GM19324 (cell line): ENCODE data around the gene CCDC74B.
"Not testable (repeated sequence)": the region's sequence is repeated elsewhere in the genome, so short reads cannot be mapped to it uniquely, and the experiment has no call there.

Experiments
- ATAC-seq: cut with Tn5 transposase; IDR thresholded peaks from one replicate; pipeline ENCODE4 v1.9.1; 2021; ENCODE audit warnings: mild to moderate bottlenecking, moderate library complexity; ENCODE audit not compliant: unreplicated experiment, low FRiP score

CCDC74B gene

DNA sequence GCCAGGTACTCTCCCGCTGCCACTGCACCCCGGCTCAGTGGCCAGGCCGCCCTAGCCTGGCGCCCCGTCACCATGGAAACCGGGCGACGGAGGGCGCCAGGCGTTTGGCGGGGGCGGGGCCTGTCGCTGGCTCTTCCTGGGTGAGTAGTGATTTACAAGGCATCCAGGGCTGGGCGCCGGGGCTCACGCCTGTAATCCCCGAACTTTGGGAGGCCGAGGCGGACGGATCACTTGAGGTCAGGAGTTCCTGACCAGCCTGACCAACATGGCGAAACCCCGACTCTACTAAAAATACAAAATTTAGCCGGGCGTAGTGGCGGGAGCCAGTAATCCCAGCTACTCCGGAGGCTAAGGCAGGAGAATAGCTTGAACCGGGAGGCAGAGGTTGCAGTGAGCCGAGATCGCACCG, at the start of gene CCDC74B:
TSS of gene CCDC74B (minus strand) at position 107 of the 409 bp plus-strand sequence. CDS start 116 bp downstream, outside the sequence.
- ATAC-seq = peak; percentile 95

DNA sequence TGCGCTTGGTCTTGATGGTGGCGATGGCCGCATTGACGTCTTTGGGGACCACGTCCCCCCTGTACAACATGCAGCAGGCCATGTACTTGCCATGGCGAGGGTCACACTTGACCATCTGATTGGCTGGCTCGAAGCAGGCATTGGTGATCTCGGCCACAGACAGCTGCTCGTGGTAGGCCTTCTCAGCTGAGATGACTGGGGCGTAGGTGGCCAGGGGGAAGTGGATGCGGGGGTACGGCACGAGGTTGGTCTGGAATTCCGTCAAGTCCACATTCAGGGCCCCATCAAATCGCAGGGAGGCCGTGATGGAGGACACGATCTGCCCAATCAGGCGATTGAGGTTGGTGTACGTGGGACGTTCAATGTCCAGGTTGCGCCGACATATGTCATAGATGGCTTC, 48.9 kb upstream of the CCDC74B start:
- not testable (repeated sequence) for ATAC-seq

DNA sequence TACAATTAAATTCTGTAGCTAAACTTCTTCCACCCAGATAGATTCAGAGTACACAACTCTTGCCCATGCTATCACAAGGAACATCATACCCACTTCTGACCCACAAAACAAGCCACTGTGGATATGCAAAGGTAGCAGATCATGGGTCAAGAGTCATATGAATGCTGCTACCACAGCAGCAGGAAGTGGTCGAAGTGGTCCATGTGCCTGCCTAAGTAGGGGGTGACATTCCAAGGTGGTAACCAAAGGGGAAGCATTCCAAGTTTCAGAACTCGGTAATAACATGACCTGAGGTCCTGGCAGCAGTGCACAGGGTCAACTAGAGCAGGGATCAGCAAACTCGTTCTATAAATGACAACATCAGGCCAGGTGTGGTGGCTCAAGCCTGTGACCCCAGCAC, 47.5 kb upstream of the CCDC74B start:
- ATAC-seq = not testable (repeated sequence)

DNA sequence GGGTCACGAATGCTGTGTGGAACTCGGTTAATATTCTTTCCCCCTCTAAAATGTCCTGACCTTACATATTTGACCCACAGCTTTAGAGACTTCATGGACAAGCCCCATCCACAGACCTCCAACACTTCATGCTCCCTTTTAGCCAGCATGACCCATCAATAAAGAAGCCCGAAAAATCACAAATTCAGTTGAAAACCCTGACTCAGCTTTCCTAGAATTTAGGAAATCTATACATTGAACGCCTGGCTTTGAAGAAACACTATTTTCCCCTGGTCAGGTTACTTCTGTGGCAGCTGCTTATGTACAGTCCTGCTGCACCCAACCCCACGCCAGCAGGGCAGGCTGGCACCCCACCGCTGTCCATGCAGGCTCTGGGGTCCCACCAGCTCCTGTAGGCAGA, 46.4 kb upstream of the CCDC74B start:
- not testable (repeated sequence) for ATAC-seq

DNA sequence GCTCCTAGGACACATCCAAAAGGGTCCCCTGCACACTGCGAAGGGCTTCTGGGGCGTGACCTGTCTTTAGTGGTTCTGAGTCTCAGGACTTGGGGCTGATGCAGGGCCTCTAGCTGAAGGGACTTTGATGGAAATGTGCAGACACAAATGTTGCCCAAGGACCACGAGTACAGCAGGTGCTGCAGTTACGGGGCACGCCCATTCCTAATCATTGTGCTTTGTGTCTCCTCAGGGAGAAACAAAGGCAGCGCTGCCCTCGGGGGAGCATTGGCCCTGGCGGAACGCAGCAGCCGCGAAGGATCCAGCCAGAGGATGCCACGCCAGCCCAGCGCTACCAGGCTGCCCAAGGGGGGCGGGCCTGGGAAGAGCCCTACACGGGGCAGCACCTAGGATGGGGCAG, 45.3 kb upstream of the CCDC74B start:
- ATAC-seq = no peak

DNA sequence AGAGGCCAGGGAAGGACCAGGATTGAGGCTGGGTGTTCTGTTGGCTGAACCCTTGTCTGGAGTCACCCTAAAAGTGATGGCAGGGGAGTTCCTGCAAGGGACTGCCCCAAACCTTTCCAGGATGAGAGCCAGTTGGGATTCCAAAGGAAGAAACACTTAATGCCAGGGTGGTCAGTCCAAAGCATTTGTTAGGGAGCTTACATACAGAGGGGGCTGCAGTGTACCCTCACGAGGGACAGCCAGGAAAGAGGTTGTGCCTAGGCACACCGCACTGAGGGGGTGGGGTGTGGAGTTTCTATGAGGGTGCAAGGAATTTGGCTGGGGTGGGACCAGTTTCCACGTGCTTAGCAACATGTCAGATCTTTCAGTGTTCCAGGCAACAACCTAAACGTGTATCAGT, 44.0 kb upstream of the CCDC74B start:
- ATAC-seq = not testable (repeated sequence)

DNA sequence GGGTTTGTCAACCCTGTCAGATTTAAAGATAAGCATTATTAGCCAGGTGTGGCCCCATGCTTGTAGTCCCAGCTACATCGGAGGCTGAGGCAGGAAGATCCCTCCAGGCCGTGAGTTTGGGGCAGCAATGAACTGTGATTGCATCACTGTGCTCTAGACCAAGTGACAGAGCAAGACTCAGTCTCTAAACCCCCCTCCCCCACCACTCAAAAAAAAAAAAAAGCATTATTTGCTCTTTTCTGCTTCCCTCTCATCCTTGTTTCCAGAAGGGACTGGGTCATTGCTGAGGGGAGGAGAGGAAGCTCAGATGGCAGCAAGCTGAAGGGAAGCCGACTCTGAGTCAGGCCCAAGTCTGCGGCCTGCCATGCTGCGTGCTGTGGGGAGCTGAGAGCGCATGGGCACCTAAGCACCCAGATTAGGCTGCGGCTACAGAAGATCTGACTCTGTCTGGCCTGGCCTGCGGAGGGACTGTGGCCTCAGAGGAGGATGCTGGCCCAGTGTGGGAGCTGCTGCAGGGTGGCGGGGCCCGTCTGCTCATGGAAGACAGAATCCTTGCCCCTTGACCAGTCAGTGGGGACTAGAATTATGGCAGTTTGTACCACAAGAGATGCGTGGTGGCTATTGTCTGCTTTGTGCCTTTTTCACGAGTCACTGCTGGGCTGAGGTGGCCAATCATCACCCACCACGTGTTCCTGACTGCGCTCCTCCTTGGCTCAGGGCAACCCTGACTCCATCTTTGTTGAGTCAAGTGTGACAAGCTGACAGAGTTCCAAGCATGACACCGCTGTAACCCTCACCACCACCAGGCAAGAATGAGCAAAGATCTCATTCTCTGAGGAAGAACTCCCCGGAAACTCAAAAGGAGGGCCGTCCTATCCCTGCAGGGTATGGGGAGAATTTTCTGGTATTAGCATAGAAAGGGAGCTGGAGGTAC, 43.2 kb upstream of the CCDC74B start:
- not testable (repeated sequence) for ATAC-seq

DNA sequence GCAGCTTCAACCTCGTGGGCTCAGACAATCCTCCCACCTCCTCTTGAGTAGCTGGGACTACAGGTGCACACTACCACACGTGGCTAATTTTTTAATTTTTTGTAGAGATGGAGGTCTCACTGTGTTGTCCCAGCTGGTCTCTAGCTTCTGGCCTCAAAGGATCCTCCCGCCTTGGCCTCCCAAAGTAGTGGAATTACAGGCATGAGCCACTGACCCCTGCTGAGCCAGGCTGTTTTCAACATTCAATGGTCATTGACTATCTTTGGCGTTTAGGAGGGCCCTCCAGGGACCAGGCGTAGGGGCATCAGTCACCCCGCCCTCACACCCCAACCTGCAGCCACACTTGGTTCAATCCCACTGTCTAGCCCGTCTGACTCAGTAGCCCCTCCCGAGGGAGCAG, 42.4 kb upstream of the CCDC74B start:
- ATAC-seq = no peak

DNA sequence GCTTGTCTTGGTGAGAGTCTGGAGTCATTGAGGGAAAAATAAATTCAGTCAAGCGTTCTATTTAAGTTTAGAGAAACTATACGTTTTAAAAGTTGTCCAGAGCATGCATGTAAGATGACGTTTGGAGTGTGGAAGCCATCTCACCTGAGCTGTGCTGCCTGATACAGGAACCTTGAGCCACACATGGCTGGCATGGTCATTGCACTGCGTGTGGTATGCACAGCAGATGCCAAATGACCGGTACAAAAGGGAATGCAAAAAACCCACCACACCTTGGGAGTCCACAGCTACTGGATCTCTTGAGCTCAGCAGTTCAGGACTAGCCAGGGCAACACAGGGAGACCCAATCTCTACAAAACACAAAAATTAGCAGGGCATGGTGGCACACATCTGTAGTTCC, 41.5 kb upstream of the CCDC74B start:
- ATAC-seq = no peak

DNA sequence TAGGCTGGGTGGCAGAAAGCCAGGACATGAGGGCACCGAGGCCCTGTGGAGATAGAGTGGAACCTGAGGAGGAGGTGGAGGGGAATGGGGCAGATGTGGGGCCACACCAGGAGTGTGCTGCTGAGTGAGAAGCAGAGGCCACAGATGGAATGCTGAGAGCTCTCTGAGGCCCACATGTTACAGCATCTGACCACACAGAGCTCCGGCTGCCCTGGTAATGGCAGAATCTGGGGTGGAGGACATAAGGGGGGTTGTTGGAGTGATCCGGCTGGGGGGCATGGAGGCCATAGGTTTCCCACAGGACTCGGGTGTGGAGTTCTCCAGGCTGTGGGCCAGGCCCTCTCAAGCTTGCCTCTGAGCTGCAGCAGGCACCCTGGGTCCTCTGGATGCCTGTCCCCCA, 41.0 kb upstream of the CCDC74B start:
- no peak for ATAC-seq

DNA sequence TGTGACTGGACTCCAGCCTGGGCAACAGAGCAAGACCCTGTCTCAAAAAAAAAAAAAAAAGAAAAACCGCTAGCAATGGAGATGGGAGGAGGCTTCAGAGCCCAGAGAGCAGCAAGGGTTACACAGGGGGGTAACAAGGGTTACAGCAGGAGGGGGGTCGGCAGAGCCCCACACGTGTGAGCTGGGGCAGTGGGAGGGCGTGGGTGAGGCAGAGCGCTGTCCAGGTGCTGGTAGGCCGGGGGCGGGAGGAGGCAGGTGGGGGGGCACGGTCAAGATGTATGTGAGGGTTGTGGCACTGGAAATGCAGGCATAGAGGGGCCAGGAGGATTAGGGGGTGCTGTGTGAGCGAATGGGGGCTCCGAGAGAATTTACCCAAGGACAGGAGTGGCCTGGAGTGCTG, 40.5 kb upstream of the CCDC74B start:
- no peak for ATAC-seq

DNA sequence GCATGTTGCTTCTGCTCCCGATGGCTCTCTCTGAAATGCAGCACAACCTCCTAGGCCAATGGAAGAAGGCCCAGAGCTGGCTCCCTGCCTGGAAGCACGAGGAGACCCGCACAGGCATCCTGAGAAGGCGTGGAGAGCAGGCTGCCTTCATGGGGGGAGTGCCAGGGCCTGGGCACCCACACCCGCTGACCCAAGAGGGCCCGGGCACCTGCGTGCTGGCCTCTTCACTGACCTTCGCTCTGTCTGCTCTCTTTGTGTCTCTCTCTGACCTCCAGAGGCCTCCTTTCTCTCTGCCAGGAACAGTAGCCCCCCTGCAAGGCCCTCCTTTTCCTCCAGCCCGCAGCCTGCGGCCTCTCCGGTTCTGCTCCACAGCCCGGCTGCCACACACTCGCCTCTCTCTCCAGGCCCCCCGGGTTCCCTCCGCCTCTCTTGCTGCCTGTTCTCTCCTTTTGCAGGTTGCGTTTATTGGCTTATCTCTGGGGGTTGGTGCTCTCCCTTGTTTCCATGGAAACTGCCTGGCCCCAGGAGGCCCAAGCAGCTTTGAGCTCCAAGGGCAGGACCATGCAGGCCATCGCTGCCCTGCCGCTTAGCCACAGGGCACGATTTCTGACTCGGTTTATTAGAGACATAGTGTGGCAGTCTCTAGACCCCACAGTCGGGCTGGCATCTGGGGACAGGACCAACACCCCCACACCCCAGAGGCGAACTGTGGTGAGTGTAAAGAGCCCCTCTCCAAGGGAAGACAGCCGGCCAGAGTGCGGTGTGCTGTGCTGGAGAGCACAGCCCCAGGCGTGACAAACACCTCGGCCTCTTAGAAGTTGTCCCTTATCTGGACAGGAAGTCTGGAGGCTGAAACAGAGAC, 38.8 kb upstream of the CCDC74B start:
- no peak for ATAC-seq

DNA sequence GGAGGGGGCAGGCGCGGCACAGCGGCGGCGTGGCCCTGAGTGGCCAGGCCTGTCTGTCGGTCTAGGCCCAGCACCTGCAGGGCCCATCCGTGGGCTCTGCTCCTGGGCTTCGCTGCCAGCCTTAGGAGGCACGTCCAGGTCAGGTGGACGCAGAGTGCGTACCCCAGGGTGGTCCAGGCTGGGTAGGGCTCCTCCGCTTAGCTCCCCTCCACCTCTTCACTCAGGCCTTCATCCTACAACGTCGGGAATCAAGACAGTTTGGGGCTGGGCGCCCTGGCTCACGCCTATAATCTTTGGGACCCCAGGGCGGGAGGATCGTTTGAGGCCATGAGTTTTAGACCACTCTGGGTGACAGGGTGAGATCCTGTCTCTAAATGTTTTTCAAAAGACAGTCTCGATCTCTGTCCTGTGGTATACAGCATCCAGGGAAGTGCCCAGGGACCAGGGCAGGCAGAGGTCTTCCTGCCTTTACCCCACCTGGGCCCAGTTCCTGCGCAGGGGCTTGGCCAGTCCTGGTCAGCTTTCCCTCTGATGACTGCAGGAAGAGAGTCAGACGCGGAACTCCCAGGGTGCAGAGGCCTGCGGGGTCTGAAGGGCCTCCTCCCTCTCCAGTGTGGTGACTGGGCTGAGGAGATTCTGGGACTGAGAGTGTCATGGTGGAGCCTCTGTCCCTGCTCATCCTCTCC, 38.1 kb upstream of the CCDC74B start:
- ATAC-seq = peak; percentile 8

DNA sequence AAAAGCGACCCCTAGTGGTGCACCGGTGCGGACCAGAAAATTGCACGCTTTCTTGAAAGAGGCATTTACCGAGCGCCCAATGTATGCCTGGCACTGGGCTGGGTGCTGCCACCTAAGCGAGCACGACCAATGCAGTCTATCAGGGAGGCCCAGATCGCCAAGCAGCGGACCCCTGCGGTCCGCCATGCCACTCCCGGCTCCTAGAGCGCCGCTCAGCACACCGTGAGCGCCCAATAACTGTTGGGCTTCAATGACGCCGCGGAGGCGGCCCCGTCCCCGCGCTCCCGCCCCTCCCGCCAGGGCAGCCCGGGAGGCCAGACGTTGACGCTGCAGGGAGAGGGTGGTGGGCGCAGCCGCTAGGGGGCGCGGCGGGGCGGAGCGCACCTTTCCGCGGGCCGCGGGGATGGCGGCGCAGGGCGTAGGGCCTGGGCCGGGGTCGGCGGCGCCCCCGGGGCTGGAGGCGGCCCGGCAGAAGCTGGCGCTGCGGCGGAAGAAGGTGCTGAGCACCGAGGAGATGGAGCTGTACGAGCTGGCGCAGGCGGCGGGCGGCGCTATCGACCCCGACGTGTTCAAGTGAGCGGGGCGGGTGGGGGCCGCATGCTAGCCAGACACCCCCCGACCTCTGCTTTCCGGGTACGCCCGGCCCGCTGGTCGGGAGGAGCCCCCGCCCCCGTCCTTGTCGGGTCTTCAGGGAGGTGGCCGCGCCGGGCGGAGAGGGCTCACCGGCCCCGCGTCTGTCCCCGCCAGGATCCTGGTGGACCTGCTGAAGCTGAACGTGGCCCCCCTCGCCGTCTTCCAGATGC, 37.2 kb upstream of the CCDC74B start, which contains the start of gene MZT2B:
TSS of gene MZT2B (plus strand) at position 383 of the 803 bp plus-strand sequence. CDS start at position 404, 21 bp downstream.
- ATAC-seq = peak; percentile 86

DNA sequence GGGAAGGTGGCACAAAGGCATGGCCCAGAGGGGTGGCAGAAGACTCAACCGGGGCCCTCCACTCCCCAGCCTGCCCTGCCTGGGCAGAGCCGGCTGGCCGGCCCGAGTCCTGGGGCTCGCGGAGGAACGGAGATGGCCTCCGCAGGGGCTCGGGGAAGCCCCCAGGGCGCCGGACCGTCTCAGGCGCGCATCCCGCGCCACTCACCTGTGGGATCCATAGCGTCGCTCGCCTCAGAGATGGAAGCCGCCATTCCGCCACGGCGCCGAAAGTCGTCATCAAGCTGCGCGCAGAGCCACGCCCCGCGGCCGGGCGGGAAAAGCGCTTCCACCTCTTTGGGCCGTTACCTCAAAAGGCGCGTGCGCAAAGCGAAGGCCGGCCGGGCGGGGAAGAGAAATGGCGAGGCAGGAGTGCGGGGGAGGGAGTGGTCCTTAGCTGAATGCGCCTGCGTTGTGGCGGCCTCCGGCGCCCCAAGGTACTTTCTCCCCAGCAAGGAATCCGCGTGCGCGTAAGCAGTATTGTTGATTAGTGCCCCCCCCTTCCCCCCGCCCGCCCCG, 36.5 kb upstream of the CCDC74B start, which contains the start of gene SMPD4:
TSS of gene SMPD4 (minus strand) at position 278 of the 555 bp plus-strand sequence. CDS start 5,010 bp downstream, outside the sequence.
- ATAC-seq = peak; percentile 66

DNA sequence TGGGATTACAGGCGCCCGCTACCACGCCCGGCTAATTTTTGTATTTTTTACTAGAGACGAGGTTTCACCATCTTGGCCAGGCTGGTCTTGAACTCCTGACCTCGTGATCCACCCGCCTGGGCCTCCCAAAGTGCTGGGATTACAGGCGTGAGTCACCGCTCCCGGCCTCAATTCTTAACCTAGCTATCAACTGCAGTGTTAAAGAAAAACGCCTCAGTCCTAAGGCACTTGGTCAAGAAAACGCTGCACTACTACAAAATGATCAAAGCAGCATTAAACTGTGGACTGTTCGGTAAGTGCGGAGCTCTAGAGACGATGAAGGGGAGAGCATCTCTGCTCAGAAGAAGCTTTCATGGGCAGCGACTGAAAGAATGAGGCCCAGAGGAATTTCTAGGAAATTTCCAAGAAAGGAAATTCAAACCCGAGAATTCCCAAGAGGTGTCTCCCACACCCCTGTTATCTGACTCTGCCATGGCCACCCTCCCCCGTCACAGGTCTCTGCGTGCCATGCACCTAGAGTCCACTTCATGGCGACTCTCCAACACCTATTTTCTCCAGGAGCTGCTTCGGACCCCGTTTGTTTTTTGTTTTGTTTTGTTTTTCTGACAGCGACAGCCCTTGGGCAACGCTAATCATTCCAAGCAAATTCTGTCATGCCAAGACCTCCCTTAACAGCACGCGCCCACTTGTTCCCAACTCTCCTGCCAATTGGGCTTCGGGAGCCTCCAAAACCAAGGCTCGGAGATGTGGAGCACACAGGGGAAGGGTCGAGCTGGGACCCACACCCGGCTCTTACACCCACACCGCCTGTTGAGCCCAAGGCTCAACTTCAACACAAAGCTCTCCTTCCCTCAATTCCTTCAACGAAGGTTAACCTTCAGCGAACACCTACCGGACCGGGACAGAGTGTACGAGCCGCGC, 35.8 kb upstream of the CCDC74B start:
- ATAC-seq = not testable (repeated sequence)

DNA sequence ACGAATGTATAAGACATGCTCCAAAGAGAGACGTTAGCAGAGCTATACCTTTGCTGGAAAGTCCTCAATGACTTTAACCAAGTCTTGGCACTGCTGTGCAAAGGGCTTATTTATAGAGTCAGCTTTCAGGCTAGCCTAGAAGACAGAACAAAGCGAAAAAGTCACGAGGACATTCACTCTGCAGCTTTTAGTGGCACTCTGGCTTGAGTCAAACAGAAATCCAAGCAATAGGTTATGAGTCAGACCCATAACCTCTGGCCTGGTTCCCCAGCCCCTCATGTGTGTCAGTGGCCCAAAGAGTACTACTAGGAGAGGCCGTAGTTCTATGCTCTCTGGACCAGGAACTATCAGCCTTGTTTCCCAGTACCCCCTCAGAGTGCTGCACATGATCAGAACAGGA, 30.0 kb upstream of the CCDC74B start:
- not testable (repeated sequence) for ATAC-seq

DNA sequence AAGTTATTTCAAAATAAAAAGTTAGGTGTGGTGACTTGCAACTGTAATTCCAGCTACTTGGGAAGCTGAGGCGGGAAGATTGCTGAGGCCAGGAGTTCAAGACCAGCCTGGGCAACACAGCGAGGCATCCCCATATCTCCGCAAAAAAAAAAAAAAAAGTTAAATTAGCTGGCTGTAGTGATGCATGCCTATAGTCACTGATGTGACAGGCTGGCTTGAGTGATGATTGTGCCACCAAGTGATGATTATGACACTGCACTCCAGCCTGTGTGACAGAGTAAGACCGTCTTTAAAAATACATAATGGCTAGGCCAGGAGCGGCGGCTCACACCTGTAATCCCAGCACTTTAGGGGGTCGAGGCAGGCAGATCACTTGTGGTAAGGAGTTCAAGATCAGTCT, 25.0 kb upstream of the CCDC74B start:
- no peak for ATAC-seq
